ENCODE results near the gene NCOA6.

Gene NCOA6

DNA sequence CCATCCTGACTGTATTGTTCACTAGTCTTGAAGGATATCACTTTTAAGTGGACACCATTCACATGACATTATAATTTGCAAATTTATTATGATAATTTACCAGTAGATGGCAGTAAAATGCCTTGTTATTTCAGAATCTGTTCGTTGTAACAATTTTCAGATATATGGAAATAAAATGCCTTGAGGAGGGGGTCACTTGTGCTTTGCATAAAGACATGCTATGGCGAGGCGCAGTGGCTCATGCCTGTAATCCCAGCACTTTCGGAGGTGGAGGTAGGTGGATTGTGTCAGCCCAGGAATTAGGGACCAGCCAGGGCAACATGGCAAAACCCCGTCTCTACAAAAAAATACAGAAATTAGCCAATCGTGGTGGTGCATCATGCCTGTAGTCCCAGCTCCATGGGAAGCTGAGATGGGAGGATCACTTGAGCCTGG is 9.0 kb upstream of the NCOA6 start:
- no peak overlapping the region for H2AFZ ChIP-seq (ENCODE audit: low read length)
- H3K36me3 ChIP-seq (ENCODE audit: insufficient read depth, low read length) = no peaks in the 10 kb centered on the region
- TF ChIP-seq EZH2 (IDR thresholded peaks at IDR 0.05; ENCODE audit: borderline replicate concordance, low read length) = no peak
- TF ChIP-seq, protein P1, sequence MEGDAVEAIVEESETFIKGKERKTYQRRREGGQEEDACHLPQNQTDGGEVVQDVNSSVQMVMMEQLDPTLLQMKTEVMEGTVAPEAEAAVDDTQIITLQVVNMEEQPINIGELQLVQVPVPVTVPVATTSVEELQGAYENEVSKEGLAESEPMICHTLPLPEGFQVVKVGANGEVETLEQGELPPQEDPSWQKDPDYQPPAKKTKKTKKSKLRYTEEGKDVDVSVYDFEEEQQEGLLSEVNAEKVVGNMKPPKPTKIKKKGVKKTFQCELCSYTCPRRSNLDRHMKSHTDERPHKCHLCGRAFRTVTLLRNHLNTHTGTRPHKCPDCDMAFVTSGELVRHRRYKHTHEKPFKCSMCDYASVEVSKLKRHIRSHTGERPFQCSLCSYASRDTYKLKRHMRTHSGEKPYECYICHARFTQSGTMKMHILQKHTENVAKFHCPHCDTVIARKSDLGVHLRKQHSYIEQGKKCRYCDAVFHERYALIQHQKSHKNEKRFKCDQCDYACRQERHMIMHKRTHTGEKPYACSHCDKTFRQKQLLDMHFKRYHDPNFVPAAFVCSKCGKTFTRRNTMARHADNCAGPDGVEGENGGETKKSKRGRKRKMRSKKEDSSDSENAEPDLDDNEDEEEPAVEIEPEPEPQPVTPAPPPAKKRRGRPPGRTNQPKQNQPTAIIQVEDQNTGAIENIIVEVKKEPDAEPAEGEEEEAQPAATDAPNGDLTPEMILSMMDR (IDR thresholded peaks at IDR 0.05; ENCODE audit: low read length) = peak; percentile 49
- H4K20me1 ChIP-seq (ENCODE audit: insufficient read depth, low read length) = no peaks in the 10 kb centered on the region
- H3K9me2 ChIP-seq (ENCODE audit: low read depth, low read length) = no peaks in the 10 kb centered on the region
- H3K4me2 ChIP-seq (ENCODE audit: low read length) = peak overlapping the region; percentile 56
- H3K4me1 ChIP-seq (ENCODE audit: insufficient read depth, low read length, severe bottlenecking) = no peaks in the 10 kb centered on the region
- H3K27me3 ChIP-seq (ENCODE audit: insufficient read depth, low read length) = no peaks in the 10 kb centered on the region
- H3K9ac ChIP-seq (ENCODE audit: low read length) = no peak overlapping the region
- H3K79me2 ChIP-seq (ENCODE audit: insufficient read depth, low read length) = no peaks in the 10 kb centered on the region
- H3K4me3 ChIP-seq (ENCODE audit: low read depth, low read length, poor library complexity, severe bottlenecking) = no peak overlapping the region
- no peaks in the 10 kb centered on the region for H3F3A ChIP-seq (ENCODE audit: insufficient read depth, low read length)
- H3K9me3 ChIP-seq (ENCODE audit: low read length) = no peaks in the 10 kb centered on the region
- no peak overlapping the region for H3K27ac ChIP-seq (ENCODE audit: low read depth, low read length, poor library complexity, severe bottlenecking)

DNA sequence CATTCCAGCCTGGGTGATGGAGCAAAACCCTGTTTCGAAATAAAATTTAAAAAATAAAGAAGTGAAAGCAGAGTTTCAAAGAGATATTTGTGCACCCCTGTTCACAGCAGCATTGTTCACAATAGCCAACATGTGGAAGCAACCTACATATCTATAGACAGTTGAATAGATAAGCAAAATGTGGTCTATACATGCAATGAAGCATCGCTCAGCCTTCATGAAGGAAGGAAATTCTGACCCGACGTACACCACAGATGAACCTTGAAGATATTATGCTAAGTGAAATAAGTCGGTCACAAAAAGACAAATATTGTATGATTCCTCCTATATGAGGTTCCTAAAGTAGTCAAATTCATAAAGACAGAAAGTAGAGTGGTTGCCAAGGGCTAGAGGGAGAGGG is 6.5 kb upstream of the NCOA6 start:
- Histone ChIP-seq H3K4me1 (ENCODE audit: insufficient read depth, low read length, severe bottlenecking) (peaks cover 3% of the 10 kb centered on the region), H3K27me3 (ENCODE audit: insufficient read depth, low read length) (no peaks in the 10 kb centered on the region), H4K20me1 (ENCODE audit: insufficient read depth, low read length) (no peaks in the 10 kb centered on the region), H3F3A (ENCODE audit: insufficient read depth, low read length) (no peaks in the 10 kb centered on the region), H2AFZ (ENCODE audit: low read length) (no peak overlapping the region), H3K4me2 (ENCODE audit: low read length) (no peak overlapping the region), H3K9me3 (ENCODE audit: low read length) (no peaks in the 10 kb centered on the region), H3K9ac (ENCODE audit: low read length) (no peak overlapping the region), H3K79me2 (ENCODE audit: insufficient read depth, low read length) (no peaks in the 10 kb centered on the region), H3K4me3 (ENCODE audit: low read depth, low read length, poor library complexity, severe bottlenecking) (no peak overlapping the region), H3K27ac (ENCODE audit: low read depth, low read length, poor library complexity, severe bottlenecking) (no peak overlapping the region), H3K36me3 (ENCODE audit: insufficient read depth, low read length) (no peaks in the 10 kb centered on the region), H3K9me2 (ENCODE audit: low read depth, low read length) (no peaks in the 10 kb centered on the region)
- TF ChIP-seq EZH2 (IDR thresholded peaks at IDR 0.05; ENCODE audit: borderline replicate concordance, low read length) = no peak
- TF ChIP-seq, protein P1 (IDR thresholded peaks at IDR 0.05; ENCODE audit: low read length) = no peak

DNA sequence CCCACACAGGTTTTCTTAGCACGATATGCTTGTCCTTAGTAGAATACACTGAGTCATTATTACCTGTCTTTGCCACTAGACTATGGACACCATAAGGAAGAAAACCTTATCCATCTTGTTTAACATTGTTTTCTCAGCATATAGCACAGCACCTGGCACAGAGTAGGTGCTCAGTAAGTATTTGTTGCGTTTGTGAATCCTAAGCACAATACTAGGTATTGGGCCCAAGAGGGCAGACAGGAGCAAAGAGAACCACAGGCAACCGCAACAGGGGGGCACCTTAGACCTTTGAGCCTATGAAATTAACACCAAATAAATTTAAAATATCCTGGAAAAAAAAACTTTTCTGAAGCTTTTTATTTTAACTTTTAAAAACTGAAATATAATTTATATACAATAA is 3.7 kb upstream of the NCOA6 start:
- TF ChIP-seq, protein P1 (IDR thresholded peaks at IDR 0.05; ENCODE audit: low read length) = peak; percentile 9; the same call in 1 of the 2 replicates
- TF ChIP-seq EZH2 (IDR thresholded peaks at IDR 0.05; ENCODE audit: borderline replicate concordance, low read length) = no peak
- Histone ChIP-seq H3K27me3 (ENCODE audit: insufficient read depth, low read length) (no peaks in the 10 kb centered on the region), H3K27ac (ENCODE audit: low read depth, low read length, poor library complexity, severe bottlenecking) (no peak overlapping the region), H3K4me2 (ENCODE audit: low read length) (no peak overlapping the region), H3K9me3 (ENCODE audit: low read length) (no peaks in the 10 kb centered on the region), H3K4me3 (ENCODE audit: low read depth, low read length, poor library complexity, severe bottlenecking) (no peak overlapping the region), H2AFZ (ENCODE audit: low read length) (no peak overlapping the region), H3K9me2 (ENCODE audit: low read depth, low read length) (no peaks in the 10 kb centered on the region), H3F3A (ENCODE audit: insufficient read depth, low read length) (no peaks in the 10 kb centered on the region), H3K4me1 (ENCODE audit: insufficient read depth, low read length, severe bottlenecking) (peaks cover 11% of the 10 kb centered on the region), H3K36me3 (ENCODE audit: insufficient read depth, low read length) (no peaks in the 10 kb centered on the region), H3K79me2 (ENCODE audit: insufficient read depth, low read length) (peaks cover 7% of the 10 kb centered on the region), H3K9ac (ENCODE audit: low read length) (no peak overlapping the region), H4K20me1 (ENCODE audit: insufficient read depth, low read length) (no peaks in the 10 kb centered on the region)
